ENCODE results near the gene ATF6. TPM values are rescaled to one million over a fixed set of nuclear protein-coding genes. Genes with fewer than 3 reads are reported as not detected.

Gene ATF6
- total RNA-seq, 1 experiment from 2014 or later, result 16.4 TPM

- H3K4me1 ChIP-seq (ENCODE audit: control insufficient read depth, insufficient read depth, low read length), result no peaks in the 10 kb centered on the region
- ATAC-seq, result no peak
- no peak overlapping the region for H3K27ac ChIP-seq (ENCODE audit: low read length)
- no peaks in the 10 kb centered on the region for H3K36me3 ChIP-seq (ENCODE audit: control insufficient read depth, insufficient read depth, low read length)
- no peaks in the 10 kb centered on the region for H3K9me3 ChIP-seq (ENCODE audit: control insufficient read depth, insufficient read depth, low read depth, low read length)
- no peaks in the 10 kb centered on the region for H3K27me3 ChIP-seq (ENCODE audit: control insufficient read depth, insufficient read depth, low read length)
- BruUV-seq (replicated peaks), result no TSS peak
- intact Hi-C loops (cut with micrococcal nuclease; ENCODE audit: unreplicated experiment) (no loop called here), in situ Hi-C loops (cut with HindIII; ENCODE audit: low pct_unique_long_range_greater_than_20kb, low sequenced_read_pairs) (no loop called here)
- no peak for DNase-seq (ENCODE audit: low read depth, low spot score)
- ChIA-PET CTCF (no interaction called here), POLR2A (no interaction called here)
- TF ChIP-seq REST (IDR thresholded peaks at IDR 0.05; ENCODE audit: insufficient read depth in 1 of 2, low read depth in 2 of 2, low read length in 1 of 2), result no peak
- no peak for TF ChIP-seq TCF7L2 (IDR thresholded peaks at IDR 0.05; ENCODE audit: low read depth, low read length)
- no peak for TF ChIP-seq POLR2AphosphoS5 (IDR thresholded peaks at IDR 0.05; ENCODE audit: low read depth, low read length)
- no peak for TF ChIP-seq SIN3A (IDR thresholded peaks at IDR 0.05; ENCODE audit: borderline replicate concordance, insufficient read depth, low read depth, low read length)
- TF ChIP-seq CTCF (IDR thresholded peaks at IDR 0.05), result no peak
- no peak overlapping the region for H3K4me3 ChIP-seq (ENCODE audit: low read depth in 2 of 2, low read length in 2 of 2)
Observed at GRCh38 chr1:161834967-161835550, 68.9 kb downstream of the ATF6 start.

- TF ChIP-seq POLR2AphosphoS5 (IDR thresholded peaks at IDR 0.05; ENCODE audit: low read depth, low read length), result no peak
- TF ChIP-seq CTCF (IDR thresholded peaks at IDR 0.05), result no peak
- no peak for TF ChIP-seq REST (IDR thresholded peaks at IDR 0.05; ENCODE audit: insufficient read depth in 1 of 2, low read depth in 2 of 2, low read length in 1 of 2)
- no peak for TF ChIP-seq TCF7L2 (IDR thresholded peaks at IDR 0.05; ENCODE audit: low read depth, low read length)
- no peak for TF ChIP-seq SIN3A (IDR thresholded peaks at IDR 0.05; ENCODE audit: borderline replicate concordance, insufficient read depth, low read depth, low read length)
- Histone ChIP-seq H3K4me1 (ENCODE audit: control insufficient read depth, insufficient read depth, low read length) (no peaks in the 10 kb centered on the region), H3K9me3 (ENCODE audit: control insufficient read depth, insufficient read depth, low read depth, low read length) (no peaks in the 10 kb centered on the region), H3K27ac (ENCODE audit: low read length) (no peak overlapping the region), H3K4me3 (ENCODE audit: low read depth in 2 of 2, low read length in 2 of 2) (no peak overlapping the region), H3K36me3 (ENCODE audit: control insufficient read depth, insufficient read depth, low read length) (no peaks in the 10 kb centered on the region), H3K27me3 (ENCODE audit: control insufficient read depth, insufficient read depth, low read length) (no peaks in the 10 kb centered on the region)
- ChIA-PET CTCF (no interaction called here), POLR2A (no interaction called here)
- no peak for DNase-seq (ENCODE audit: low read depth, low spot score)
- ATAC-seq, result no peak
- no TSS peak for BruUV-seq (replicated peaks)
- intact Hi-C loops (cut with micrococcal nuclease; ENCODE audit: unreplicated experiment) (no loop called here), in situ Hi-C loops (cut with HindIII; ENCODE audit: low pct_unique_long_range_greater_than_20kb, low sequenced_read_pairs) (no loop called here)
Observed at GRCh38 chr1:161836018-161836417, 69.9 kb downstream of the ATF6 start.

Data from Panc1 (cell line).